KMS-11 (cell line): ENCODE data around the gene MMP15.

ENCODE experiments used
- H2AFZ ChIP-seq: fragments of 200-600 bp; sonication (generic); 2 replicates; pipeline ENCODE4 v1.6.1; 2016; ENCODE audit warnings: antibody characterized with exemption, mixed run types, low read depth
- H3K27ac ChIP-seq: fragments of 200-600 bp; sonication (generic); 2 replicates; pipeline ENCODE4 v1.6.1; 2016; ENCODE audit warnings: mild to moderate bottlenecking, mixed run types
- H3K27me3 ChIP-seq: fragments of 200-600 bp; sonication (generic); 2 replicates; pipeline ENCODE4 v1.6.1; 2017; ENCODE audit warnings: mild to moderate bottlenecking, low read depth, mixed run types, moderate library complexity; ENCODE audit not compliant: insufficient read depth
- H3K36me3 ChIP-seq: fragments of 200-600 bp; sonication (generic); 2 replicates; pipeline ENCODE4 v1.6.1; 2017; ENCODE audit warnings: mild to moderate bottlenecking, mixed run types; ENCODE audit not compliant: insufficient read depth
- H3K4me1 ChIP-seq: fragments of 200-600 bp; sonication (generic); 2 replicates; pipeline ENCODE4 v1.6.1; 2016; ENCODE audit warnings: mild to moderate bottlenecking, low read depth, mixed run types; ENCODE audit not compliant: poor library complexity, severe bottlenecking
- H3K4me2 ChIP-seq: fragments of 200-600 bp; sonication (generic); 2 replicates; pipeline ENCODE4 v1.7.0; 2016; ENCODE audit warnings: mild to moderate bottlenecking, mixed run types
- H3K4me3 ChIP-seq: fragments of 200-600 bp; sonication (generic); IDR thresholded peaks from 2 replicates; pipeline ENCODE4 v1.6.1; 2017; ENCODE audit warnings: low read depth, low read length, mixed read lengths; ENCODE audit not compliant: insufficient read depth
- H3K79me2 ChIP-seq: fragments of 200-600 bp; sonication (generic); 2 replicates; pipeline ENCODE4 v1.6.1; 2016; ENCODE audit warnings: low read depth, mixed run types; ENCODE audit not compliant: insufficient read depth
- H3K9ac ChIP-seq: fragments of 200-600 bp; sonication (generic); 2 replicates; pipeline ENCODE4 v1.6.1; 2016; ENCODE audit warnings: mild to moderate bottlenecking, mixed run types
- H4K20me1 ChIP-seq: fragments of 200-600 bp; sonication (generic); 2 replicates; pipeline ENCODE4 v1.6.1; 2016; ENCODE audit warnings: mild to moderate bottlenecking, mixed run types; ENCODE audit not compliant: insufficient read depth
- CTCF ChIP-seq: fragments of 200-600 bp; sonication (generic); conservative IDR thresholded peaks from 2 replicates; pipeline ENCODE4 v1.6.1; 2017; ENCODE audit warnings: low read depth, mild to moderate bottlenecking, antibody characterized with exemption, low read length, moderate library complexity, mixed read lengths

MMP15 gene

DNA sequence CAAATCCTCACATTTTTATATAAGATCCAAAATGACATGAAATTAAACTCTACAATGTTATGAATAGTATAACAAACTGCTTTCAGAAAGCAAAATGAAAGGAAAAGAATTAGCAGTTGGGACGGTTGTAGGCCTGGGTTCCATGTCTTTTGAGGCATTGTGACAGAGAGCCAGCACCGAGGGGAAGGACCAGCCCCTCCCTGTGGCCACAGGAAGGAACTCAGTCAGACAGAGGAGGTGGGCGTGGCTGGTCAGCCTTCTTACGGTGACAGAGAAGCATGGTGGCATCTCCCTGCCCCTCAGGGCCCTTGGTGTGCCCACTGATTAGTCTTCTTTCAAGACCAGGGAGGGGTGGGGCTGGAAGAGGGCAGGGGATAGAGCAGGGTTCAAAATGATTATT, 30.8 kb upstream of the MMP15 start:
- H4K20me1 ChIP-seq = no peaks in the 10 kb centered on the region
- H3K79me2 ChIP-seq = no peaks in the 10 kb centered on the region
- no peak for TF ChIP-seq CTCF
- H3K4me3 ChIP-seq = no peak overlapping the region
- H3K4me2 ChIP-seq = no peak overlapping the region
- H3K4me1 ChIP-seq = peaks cover 19% of the 10 kb centered on the region
- H3K27me3 ChIP-seq = no peaks in the 10 kb centered on the region
- no peak overlapping the region for H3K27ac ChIP-seq
- no peak overlapping the region for H3K9ac ChIP-seq
- no peaks in the 10 kb centered on the region for H3K36me3 ChIP-seq
- H2AFZ ChIP-seq = no peak overlapping the region

GRCh38 chr16:57995721-57996405, 29.7 kb upstream of the MMP15 start:
- Histone ChIP-seq H3K36me3 (no peaks in the 10 kb centered on the region), H3K4me2 (no peak overlapping the region), H3K4me1 (peaks cover 19% of the 10 kb centered on the region), H3K79me2 (no peaks in the 10 kb centered on the region), H4K20me1 (no peaks in the 10 kb centered on the region), H2AFZ (no peak overlapping the region), H3K27ac (no peak overlapping the region), H3K9ac (no peak overlapping the region), H3K4me3 (no peak overlapping the region), H3K27me3 (no peaks in the 10 kb centered on the region)
- no peak for TF ChIP-seq CTCF

GRCh38 chr16:57996406-57997175, 29.0 kb upstream of the MMP15 start:
- no peak overlapping the region for H3K4me2 ChIP-seq
- H3K79me2 ChIP-seq = no peaks in the 10 kb centered on the region
- no peak overlapping the region for H3K27ac ChIP-seq
- H4K20me1 ChIP-seq = no peaks in the 10 kb centered on the region
- H2AFZ ChIP-seq = no peak overlapping the region
- no peak overlapping the region for H3K9ac ChIP-seq
- TF ChIP-seq CTCF = no peak
- H3K4me3 ChIP-seq = no peak overlapping the region
- H3K4me1 ChIP-seq = peaks cover 19% of the 10 kb centered on the region
- no peaks in the 10 kb centered on the region for H3K27me3 ChIP-seq
- no peaks in the 10 kb centered on the region for H3K36me3 ChIP-seq

- Histone ChIP-seq H3K4me3 (no peak overlapping the region), H3K4me2 (no peak overlapping the region), H3K79me2 (no peaks in the 10 kb centered on the region), H2AFZ (no peak overlapping the region), H3K27me3 (no peaks in the 10 kb centered on the region), H3K4me1 (peaks cover 23% of the 10 kb centered on the region), H3K27ac (no peak overlapping the region), H4K20me1 (no peaks in the 10 kb centered on the region), H3K36me3 (no peaks in the 10 kb centered on the region), H3K9ac (no peak overlapping the region)
- no peak for TF ChIP-seq CTCF
Observed at GRCh38 chr16:57997176-57997527, 28.4 kb upstream of the MMP15 start.
